WTC11 (cell line): ENCODE measurements around the gene CLIP2.

Experiments used
- CDX4 ChIP-seq: fragments of 250-450 bp; sonication (Bioruptor Pico); IDR thresholded peaks from 2 replicates; pipeline ENCODE4 v1.9.0; 2021; ENCODE audit warnings: moderate library complexity, mild to moderate bottlenecking, inconsistent platforms, borderline replicate concordance
- CREM ChIP-seq: sonication (generic); formaldehyde crosslinking; IDR thresholded peaks from 2 replicates; pipeline ENCODE4 v1.8.1; 2022; ENCODE audit warnings: mild to moderate bottlenecking, missing genetic modification reagents, moderate library complexity
- JUN ChIP-seq: sonication (generic); formaldehyde crosslinking; IDR thresholded peaks from 2 replicates; pipeline ENCODE4 v1.8.0; 2023; ENCODE audit warnings: mild to moderate bottlenecking, missing genetic modification reagents
- NFE2L1 ChIP-seq: sonication (generic); formaldehyde crosslinking; IDR thresholded peaks from 2 replicates; pipeline ENCODE4 v1.8.1; 2023; ENCODE audit warnings: missing genetic modification reagents
- NFYB ChIP-seq: sonication (generic); formaldehyde crosslinking; conservative IDR thresholded peaks from 2 replicates; pipeline ENCODE4 v1.8.0; 2022; ENCODE audit warnings: low read depth, missing genetic modification reagents
- PREB ChIP-seq: sonication (generic); formaldehyde crosslinking; IDR thresholded peaks from 2 replicates; pipeline ENCODE4 v1.8.1; 2022; ENCODE audit warnings: mild to moderate bottlenecking, missing genetic modification reagents, moderate library complexity, borderline replicate concordance
- SMAD3 ChIP-seq: sonication (generic); formaldehyde crosslinking; IDR thresholded peaks from 2 replicates; pipeline ENCODE4 v1.8.0; 2022; ENCODE audit warnings: missing genetic modification reagents, mild to moderate bottlenecking, borderline replicate concordance
- USF1 ChIP-seq: sonication (generic); formaldehyde crosslinking; IDR thresholded peaks from 2 replicates; pipeline ENCODE4 v1.8.0; 2022; ENCODE audit warnings: mild to moderate bottlenecking, missing genetic modification reagents
- TF ChIP-seq, protein P1 (sequence below): fragments of 200-600 bp; IDR thresholded peaks from 2 replicates; pipeline ENCODE4 v1.8.0; 2022; ENCODE audit warnings: antibody characterized with exemption
- TF ChIP-seq, protein P2 (sequence below): sonication (generic); formaldehyde crosslinking; IDR thresholded peaks from 2 replicates; pipeline ENCODE4 v1.8.1; 2022; ENCODE audit warnings: low read depth, missing genetic modification reagents, borderline replicate concordance
- TF ChIP-seq, protein P3 (sequence below): sonication (generic); formaldehyde crosslinking; IDR thresholded peaks from 2 replicates; pipeline ENCODE4 v1.8.1; 2023; ENCODE audit warnings: mild to moderate bottlenecking, missing genetic modification reagents, borderline replicate concordance
- TF ChIP-seq, protein P4 (sequence below): sonication (generic); formaldehyde crosslinking; IDR thresholded peaks from 2 replicates; pipeline ENCODE4 v1.8.1; 2022; ENCODE audit warnings: missing genetic modification reagents, borderline replicate concordance
- TF ChIP-seq, protein P5 (sequence below): sonication (generic); formaldehyde crosslinking; IDR thresholded peaks from 2 replicates; pipeline ENCODE4 v1.8.1; 2023; ENCODE audit warnings: mild to moderate bottlenecking, missing genetic modification reagents, moderate library complexity

DNA sequence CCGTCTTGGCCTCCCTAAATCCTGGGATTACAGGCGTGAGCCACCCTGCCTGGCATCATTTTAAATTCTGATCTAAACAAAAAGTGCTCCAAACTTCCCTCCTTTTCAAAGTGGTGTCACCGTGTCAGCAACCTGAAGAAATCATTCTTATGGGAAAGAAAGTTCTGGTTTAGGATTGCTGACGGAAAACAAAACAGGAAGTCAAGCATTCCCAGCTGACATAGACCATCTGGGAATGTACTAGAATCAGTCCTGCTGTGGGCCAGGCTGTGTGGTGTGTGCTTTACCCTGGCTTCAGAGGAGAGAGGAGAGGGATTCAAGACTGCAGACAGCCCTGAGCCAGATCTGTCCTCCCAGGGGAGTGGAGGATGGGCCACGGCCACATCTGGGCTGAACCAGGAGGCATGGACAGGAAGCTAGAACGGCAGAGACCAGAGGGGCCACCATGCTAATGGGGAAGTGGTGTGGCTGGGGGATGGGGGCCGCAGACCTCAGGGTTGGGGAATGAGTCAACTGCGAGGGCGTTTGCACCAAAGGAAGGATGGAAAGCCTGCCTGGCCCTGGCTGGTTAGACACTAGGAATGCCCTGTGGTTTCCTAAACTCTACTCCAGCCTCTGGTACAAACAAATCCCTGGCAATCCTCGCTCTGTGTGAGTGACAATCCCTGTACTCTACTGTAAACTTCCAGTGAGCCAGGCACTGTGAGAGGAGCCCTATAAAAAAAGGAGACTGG is 16.7 kb upstream of the CLIP2 start:
- TF ChIP-seq CREM (CRISPR knock-in tag) (no peak), SMAD3 (no peak), NFYB (CRISPR knock-in tag) (no peak), PREB (no peak), JUN (CRISPR knock-in tag) (no peak), NFE2L1 (CRISPR knock-in tag) (peak; percentile 16; the same call in 1 of the 2 replicates), CDX4 (CRISPR knock-in tag) (no peak), USF1 (no peak)
- TF ChIP-seq, protein P1, sequence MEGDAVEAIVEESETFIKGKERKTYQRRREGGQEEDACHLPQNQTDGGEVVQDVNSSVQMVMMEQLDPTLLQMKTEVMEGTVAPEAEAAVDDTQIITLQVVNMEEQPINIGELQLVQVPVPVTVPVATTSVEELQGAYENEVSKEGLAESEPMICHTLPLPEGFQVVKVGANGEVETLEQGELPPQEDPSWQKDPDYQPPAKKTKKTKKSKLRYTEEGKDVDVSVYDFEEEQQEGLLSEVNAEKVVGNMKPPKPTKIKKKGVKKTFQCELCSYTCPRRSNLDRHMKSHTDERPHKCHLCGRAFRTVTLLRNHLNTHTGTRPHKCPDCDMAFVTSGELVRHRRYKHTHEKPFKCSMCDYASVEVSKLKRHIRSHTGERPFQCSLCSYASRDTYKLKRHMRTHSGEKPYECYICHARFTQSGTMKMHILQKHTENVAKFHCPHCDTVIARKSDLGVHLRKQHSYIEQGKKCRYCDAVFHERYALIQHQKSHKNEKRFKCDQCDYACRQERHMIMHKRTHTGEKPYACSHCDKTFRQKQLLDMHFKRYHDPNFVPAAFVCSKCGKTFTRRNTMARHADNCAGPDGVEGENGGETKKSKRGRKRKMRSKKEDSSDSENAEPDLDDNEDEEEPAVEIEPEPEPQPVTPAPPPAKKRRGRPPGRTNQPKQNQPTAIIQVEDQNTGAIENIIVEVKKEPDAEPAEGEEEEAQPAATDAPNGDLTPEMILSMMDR, result no peak
- TF ChIP-seq, protein P2, sequence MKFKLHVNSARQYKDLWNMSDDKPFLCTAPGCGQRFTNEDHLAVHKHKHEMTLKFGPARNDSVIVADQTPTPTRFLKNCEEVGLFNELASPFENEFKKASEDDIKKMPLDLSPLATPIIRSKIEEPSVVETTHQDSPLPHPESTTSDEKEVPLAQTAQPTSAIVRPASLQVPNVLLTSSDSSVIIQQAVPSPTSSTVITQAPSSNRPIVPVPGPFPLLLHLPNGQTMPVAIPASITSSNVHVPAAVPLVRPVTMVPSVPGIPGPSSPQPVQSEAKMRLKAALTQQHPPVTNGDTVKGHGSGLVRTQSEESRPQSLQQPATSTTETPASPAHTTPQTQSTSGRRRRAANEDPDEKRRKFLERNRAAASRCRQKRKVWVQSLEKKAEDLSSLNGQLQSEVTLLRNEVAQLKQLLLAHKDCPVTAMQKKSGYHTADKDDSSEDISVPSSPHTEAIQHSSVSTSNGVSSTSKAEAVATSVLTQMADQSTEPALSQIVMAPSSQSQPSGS, result no peak
- TF ChIP-seq, protein P3, sequence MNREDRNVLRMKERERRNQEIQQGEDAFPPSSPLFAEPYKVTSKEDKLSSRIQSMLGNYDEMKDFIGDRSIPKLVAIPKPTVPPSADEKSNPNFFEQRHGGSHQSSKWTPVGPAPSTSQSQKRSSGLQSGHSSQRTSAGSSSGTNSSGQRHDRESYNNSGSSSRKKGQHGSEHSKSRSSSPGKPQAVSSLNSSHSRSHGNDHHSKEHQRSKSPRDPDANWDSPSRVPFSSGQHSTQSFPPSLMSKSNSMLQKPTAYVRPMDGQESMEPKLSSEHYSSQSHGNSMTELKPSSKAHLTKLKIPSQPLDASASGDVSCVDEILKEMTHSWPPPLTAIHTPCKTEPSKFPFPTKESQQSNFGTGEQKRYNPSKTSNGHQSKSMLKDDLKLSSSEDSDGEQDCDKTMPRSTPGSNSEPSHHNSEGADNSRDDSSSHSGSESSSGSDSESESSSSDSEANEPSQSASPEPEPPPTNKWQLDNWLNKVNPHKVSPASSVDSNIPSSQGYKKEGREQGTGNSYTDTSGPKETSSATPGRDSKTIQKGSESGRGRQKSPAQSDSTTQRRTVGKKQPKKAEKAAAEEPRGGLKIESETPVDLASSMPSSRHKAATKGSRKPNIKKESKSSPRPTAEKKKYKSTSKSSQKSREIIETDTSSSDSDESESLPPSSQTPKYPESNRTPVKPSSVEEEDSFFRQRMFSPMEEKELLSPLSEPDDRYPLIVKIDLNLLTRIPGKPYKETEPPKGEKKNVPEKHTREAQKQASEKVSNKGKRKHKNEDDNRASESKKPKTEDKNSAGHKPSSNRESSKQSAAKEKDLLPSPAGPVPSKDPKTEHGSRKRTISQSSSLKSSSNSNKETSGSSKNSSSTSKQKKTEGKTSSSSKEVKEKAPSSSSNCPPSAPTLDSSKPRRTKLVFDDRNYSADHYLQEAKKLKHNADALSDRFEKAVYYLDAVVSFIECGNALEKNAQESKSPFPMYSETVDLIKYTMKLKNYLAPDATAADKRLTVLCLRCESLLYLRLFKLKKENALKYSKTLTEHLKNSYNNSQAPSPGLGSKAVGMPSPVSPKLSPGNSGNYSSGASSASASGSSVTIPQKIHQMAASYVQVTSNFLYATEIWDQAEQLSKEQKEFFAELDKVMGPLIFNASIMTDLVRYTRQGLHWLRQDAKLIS (CRISPR knock-in tag), result no peak
- TF ChIP-seq, protein P4, sequence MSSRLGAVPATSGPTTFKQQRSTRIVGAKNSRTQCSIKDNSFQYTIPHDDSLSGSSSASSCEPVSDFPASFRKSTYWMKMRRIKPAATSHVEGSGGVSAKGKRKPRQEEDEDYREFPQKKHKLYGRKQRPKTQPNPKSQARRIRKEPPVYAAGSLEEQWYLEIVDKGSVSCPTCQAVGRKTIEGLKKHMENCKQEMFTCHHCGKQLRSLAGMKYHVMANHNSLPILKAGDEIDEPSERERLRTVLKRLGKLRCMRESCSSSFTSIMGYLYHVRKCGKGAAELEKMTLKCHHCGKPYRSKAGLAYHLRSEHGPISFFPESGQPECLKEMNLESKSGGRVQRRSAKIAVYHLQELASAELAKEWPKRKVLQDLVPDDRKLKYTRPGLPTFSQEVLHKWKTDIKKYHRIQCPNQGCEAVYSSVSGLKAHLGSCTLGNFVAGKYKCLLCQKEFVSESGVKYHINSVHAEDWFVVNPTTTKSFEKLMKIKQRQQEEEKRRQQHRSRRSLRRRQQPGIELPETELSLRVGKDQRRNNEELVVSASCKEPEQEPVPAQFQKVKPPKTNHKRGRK (CRISPR knock-in tag), result no peak
- TF ChIP-seq, protein P5, sequence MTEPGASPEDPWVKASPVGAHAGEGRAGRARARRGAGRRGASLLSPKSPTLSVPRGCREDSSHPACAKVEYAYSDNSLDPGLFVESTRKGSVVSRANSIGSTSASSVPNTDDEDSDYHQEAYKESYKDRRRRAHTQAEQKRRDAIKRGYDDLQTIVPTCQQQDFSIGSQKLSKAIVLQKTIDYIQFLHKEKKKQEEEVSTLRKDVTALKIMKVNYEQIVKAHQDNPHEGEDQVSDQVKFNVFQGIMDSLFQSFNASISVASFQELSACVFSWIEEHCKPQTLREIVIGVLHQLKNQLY (CRISPR knock-in tag), result no peak
